Measurements from ENCODE around the gene FIGN. TPM values are rescaled to one million over a fixed set of nuclear protein-coding genes. Genes with fewer than 3 reads are reported as not detected.

Gene FIGN
- total and polyA plus RNA-seq, 2 of the 8 experiments (the other 6 are each of a cell fraction or from before 2014, with no cell fraction given) = 5.0 to 22.8 TPM

DNA sequence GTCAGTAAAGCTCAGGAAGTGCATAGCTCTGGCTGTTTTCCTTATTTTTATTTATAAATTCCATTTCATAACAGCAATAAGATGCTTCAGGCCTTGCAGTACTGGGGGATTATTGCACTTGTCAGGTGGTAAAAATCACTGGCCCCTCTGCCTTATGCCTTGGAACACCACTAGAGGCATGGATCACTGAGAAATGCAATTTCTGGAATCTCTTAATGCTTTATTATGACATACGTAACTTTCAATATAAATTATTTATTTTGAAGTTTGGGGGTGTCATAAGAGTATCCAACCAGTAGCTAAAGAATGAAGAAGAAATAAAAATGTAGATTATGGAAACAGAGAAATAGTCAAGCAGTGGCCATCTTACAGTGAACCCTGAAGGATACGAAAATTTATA lies 183.1 kb downstream of the FIGN start (continued):
- TF ChIP-seq, protein P1, sequence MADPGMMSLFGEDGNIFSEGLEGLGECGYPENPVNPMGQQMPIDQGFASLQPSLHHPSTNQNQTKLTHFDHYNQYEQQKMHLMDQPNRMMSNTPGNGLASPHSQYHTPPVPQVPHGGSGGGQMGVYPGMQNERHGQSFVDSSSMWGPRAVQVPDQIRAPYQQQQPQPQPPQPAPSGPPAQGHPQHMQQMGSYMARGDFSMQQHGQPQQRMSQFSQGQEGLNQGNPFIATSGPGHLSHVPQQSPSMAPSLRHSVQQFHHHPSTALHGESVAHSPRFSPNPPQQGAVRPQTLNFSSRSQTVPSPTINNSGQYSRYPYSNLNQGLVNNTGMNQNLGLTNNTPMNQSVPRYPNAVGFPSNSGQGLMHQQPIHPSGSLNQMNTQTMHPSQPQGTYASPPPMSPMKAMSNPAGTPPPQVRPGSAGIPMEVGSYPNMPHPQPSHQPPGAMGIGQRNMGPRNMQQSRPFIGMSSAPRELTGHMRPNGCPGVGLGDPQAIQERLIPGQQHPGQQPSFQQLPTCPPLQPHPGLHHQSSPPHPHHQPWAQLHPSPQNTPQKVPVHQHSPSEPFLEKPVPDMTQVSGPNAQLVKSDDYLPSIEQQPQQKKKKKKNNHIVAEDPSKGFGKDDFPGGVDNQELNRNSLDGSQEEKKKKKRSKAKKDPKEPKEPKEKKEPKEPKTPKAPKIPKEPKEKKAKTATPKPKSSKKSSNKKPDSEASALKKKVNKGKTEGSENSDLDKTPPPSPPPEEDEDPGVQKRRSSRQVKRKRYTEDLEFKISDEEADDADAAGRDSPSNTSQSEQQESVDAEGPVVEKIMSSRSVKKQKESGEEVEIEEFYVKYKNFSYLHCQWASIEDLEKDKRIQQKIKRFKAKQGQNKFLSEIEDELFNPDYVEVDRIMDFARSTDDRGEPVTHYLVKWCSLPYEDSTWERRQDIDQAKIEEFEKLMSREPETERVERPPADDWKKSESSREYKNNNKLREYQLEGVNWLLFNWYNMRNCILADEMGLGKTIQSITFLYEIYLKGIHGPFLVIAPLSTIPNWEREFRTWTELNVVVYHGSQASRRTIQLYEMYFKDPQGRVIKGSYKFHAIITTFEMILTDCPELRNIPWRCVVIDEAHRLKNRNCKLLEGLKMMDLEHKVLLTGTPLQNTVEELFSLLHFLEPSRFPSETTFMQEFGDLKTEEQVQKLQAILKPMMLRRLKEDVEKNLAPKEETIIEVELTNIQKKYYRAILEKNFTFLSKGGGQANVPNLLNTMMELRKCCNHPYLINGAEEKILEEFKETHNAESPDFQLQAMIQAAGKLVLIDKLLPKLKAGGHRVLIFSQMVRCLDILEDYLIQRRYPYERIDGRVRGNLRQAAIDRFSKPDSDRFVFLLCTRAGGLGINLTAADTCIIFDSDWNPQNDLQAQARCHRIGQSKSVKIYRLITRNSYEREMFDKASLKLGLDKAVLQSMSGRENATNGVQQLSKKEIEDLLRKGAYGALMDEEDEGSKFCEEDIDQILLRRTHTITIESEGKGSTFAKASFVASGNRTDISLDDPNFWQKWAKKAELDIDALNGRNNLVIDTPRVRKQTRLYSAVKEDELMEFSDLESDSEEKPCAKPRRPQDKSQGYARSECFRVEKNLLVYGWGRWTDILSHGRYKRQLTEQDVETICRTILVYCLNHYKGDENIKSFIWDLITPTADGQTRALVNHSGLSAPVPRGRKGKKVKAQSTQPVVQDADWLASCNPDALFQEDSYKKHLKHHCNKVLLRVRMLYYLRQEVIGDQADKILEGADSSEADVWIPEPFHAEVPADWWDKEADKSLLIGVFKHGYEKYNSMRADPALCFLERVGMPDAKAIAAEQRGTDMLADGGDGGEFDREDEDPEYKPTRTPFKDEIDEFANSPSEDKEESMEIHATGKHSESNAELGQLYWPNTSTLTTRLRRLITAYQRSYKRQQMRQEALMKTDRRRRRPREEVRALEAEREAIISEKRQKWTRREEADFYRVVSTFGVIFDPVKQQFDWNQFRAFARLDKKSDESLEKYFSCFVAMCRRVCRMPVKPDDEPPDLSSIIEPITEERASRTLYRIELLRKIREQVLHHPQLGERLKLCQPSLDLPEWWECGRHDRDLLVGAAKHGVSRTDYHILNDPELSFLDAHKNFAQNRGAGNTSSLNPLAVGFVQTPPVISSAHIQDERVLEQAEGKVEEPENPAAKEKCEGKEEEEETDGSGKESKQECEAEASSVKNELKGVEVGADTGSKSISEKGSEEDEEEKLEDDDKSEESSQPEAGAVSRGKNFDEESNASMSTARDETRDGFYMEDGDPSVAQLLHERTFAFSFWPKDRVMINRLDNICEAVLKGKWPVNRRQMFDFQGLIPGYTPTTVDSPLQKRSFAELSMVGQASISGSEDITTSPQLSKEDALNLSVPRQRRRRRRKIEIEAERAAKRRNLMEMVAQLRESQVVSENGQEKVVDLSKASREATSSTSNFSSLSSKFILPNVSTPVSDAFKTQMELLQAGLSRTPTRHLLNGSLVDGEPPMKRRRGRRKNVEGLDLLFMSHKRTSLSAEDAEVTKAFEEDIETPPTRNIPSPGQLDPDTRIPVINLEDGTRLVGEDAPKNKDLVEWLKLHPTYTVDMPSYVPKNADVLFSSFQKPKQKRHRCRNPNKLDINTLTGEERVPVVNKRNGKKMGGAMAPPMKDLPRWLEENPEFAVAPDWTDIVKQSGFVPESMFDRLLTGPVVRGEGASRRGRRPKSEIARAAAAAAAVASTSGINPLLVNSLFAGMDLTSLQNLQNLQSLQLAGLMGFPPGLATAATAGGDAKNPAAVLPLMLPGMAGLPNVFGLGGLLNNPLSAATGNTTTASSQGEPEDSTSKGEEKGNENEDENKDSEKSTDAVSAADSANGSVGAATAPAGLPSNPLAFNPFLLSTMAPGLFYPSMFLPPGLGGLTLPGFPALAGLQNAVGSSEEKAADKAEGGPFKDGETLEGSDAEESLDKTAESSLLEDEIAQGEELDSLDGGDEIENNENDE (IDR thresholded peaks at IDR 0.05; ENCODE audit: insufficient replicate concordance, low read length) = no peak

All from H1 (cell line).